ELR (cell line): ENCODE results near the gene ZFPM1.

ENCODE experiments used
- DNase-seq: peaks from one replicate; pipeline ENCODE4 v3.0.0-alpha.2; 2015; ENCODE audit warnings: low read depth

The ZFPM1 gene

GRCh38 chr16:88527937-88528743 is 75.1 kb downstream of the ZFPM1 start:
- no peak for DNase-seq

- no peak for DNase-seq
Measured at GRCh38 chr16:88528902-88529318, 75.8 kb downstream of the ZFPM1 start.

- DNase-seq: no peak
Measured at GRCh38 chr16:88529596-88529995, 76.5 kb downstream of the ZFPM1 start.

- DNase-seq: no peak
Measured at GRCh38 chr16:88530051-88530857, 77.2 kb downstream of the ZFPM1 start.

- no peak for DNase-seq
Measured at GRCh38 chr16:88530858-88531203, 77.8 kb downstream of the ZFPM1 start.

GRCh38 chr16:88531346-88531745 is 78.3 kb downstream of the ZFPM1 start:
- DNase-seq: no peak

- DNase-seq: no peak
Measured at GRCh38 chr16:88531931-88532433, 78.9 kb downstream of the ZFPM1 start.

GRCh38 chr16:88532434-88533241 is 79.6 kb downstream of the ZFPM1 start:
- DNase-seq: no peak

GRCh38 chr16:88533381-88533917 is 80.4 kb downstream of the ZFPM1 start:
- peak; percentile 51 for DNase-seq

GRCh38 chr16:88533932-88534637 is 81.0 kb downstream of the ZFPM1 start:
- peak; percentile 80 for DNase-seq

- DNase-seq: peak; percentile 51
Measured at GRCh38 chr16:88534638-88535190, 81.6 kb downstream of the ZFPM1 start.

- DNase-seq: no peak
Measured at GRCh38 chr16:88535191-88535856, 82.2 kb downstream of the ZFPM1 start.

- DNase-seq: no peak
Measured at GRCh38 chr16:88535857-88536222, 82.8 kb downstream of the ZFPM1 start.

GRCh38 chr16:88536510-88536909 is 83.4 kb downstream of the ZFPM1 start:
- DNase-seq: no peak

- DNase-seq: no peak
Measured at GRCh38 chr16:88536971-88537751, 84.1 kb downstream of the ZFPM1 start.

GRCh38 chr16:88537859-88538258 is 84.8 kb downstream of the ZFPM1 start:
- no peak for DNase-seq

GRCh38 chr16:88538366-88539060 is 85.4 kb downstream of the ZFPM1 start:
- no peak for DNase-seq

GRCh38 chr16:88539261-88539651 is 86.2 kb downstream of the ZFPM1 start:
- no peak for DNase-seq
